Pancreas (tissue), 10 donors: ENCODE measurements around the gene DAPK2. TPM values are rescaled to one million over a fixed set of nuclear protein-coding genes. Genes with fewer than 3 reads are reported as not detected.
A peak's percentile ranks its signal among the peaks of the same experiment; 100 is the strongest.

Experiments
- ATAC-seq, 4 donors: fragments of 200-7000 bp; cut with Tn5 transposase; one replicate each; pipeline versions ENCODE4 v1.8.0 to v1.9.1; 2020; ENCODE audit warnings: mild to moderate bottlenecking in 4 of 4, moderate library complexity in 4 of 4
- DNase-seq, 6 donors: peaks; one replicate each; pipeline ENCODE4 v3.0.0-alpha.2; 2020
- FAIRE-seq: peaks from 2 replicates; lab custom pipeline; 2012; peaks lifted over from hg19 to GRCh38; lab: Jason Lieb, UNC
- H3K27ac ChIP-seq, 4 donors: fragments of 200-600 bp; sonication (generic); 1 replicate in 3 of 4; 2 replicates in 1 of 4; pipeline versions ENCODE4 v1.5.0 to v1.8.0; 2020
- H3K27me3 ChIP-seq, 4 donors: fragments of 200-600 bp; one replicate each; pipeline ENCODE4 v1.8.0; 2021
- H3K36me3 ChIP-seq, 3 donors: fragments of 200-600 bp; sonication (generic) in 1 of 3; one replicate each; pipeline versions ENCODE4 v1.5.0 to v1.8.0; 2020 to 2021
- H3K4me1 ChIP-seq, 3 donors: fragments of 200-600 bp; one replicate each; pipeline ENCODE4 v1.8.0; 2021
- H3K4me3 ChIP-seq, 4 donors: fragments of 200-600 bp; sonication (generic) in 2 of 4; one replicate each; pipeline versions ENCODE4 v1.5.0 to v1.8.0; 2020 to 2021
- H3K9me3 ChIP-seq, 4 donors: fragments of 200-600 bp; one replicate each; pipeline ENCODE4 v1.8.0; 2021
- CTCF ChIP-seq, 4 donors: fragments of 200-600 bp; sonication (generic) in 3 of 4; IDR thresholded peaks; one replicate each; pipeline versions ENCODE4 v1.5.0 to v1.8.0; 2021; ENCODE audit warnings: antibody characterized with exemption in 4 of 4
- whole genome bisulfite sequencing, 2 donors: extraction: QIAGEN DNeasy Blood & Tissue Kit; methylation state at CpG; one replicate each; pipeline ENCODE4 v1.1.7; 2013; 5-methylcytosine and 5-hydroxymethylcytosine counted together
- intact Hi-C, 3 donors: fragments of 100-400 bp; cut with DNase I; formaldehyde crosslinking; loops; one replicate each; pipeline versions ENCODE4 v1.11.1 to v1.14.2; 2022
- polyA plus RNA-seq, 2 donors: library from polyadenylated mRNA; stranded (reverse); fragments of 200-250 nt; gene quantifications; one replicate each; pipeline ENCODE4 v1.2.3, GENCODE V29; 2013
- total RNA-seq, 6 donors: library from RNA; stranded (reverse); fragmentation: NEBNext Ultra II Directional in 4 of 6; extraction: Animal tissue kit (Norgen Biotek cat#: 25700) in 4 of 6; gene quantifications; one replicate each; pipeline versions ENCODE4 v1.2.1 to v1.2.4, GENCODE V29; 2021 to 2023
- donor health status: healthy with polysubstance abuse.
- donor health status: DM: no; HTN: no; CAD: no; lungs with moderate emphysema.
- donor health status: DM: no; HTN: no; CAD: no.
- donor health status: control.
- donor health status: control.
- donor health status: Bipolar disorder and iron deficiency.
- donor health status: DM: yes; HTN: yes; CAD: no.
- donor health status: DM: no; HTN: no; CAD: no.
- donor health status: DM: no; HTN: no; CAD: no.
- donor health status: DM: yes; HTN: yes; CAD: no.

DAPK2 gene
- total and polyA plus RNA-seq, 8 donors = 2.1 to 8.0 (median 5.4) TPM

GRCh38 chr15:63895194-63895593 lies 151.1 kb downstream of the DAPK2 start:
- FAIRE-seq = no peak
- Histone ChIP-seq H3K36me3 (no peaks in the 10 kb centered on the region), H3K4me1 (peaks cover 0 to 3% (median 0%) of the 10 kb centered on the region in 3 donors), H3K27ac (no peak overlapping the region), H3K4me3 (no peak overlapping the region), H3K27me3 (no peaks in the 10 kb centered on the region), H3K9me3 (no peaks in the 10 kb centered on the region)
- intact Hi-C loops = loop anchor here in 1 of 3 donors (10.0 kb wide), 1 partner anchor 140 kb away; no protein-coding TSS in a partner anchor
- WGBS, 2 donors = 78 to 95% methylated on average over 6 of the region's 6 CpGs
- ATAC-seq = no peak
- TF ChIP-seq CTCF (IDR thresholded peaks at IDR 0.05) = no peak
- no peak for DNase-seq

- no peak for ATAC-seq
- Histone ChIP-seq H3K4me1 (peaks cover 0 to 3% (median 0%) of the 10 kb centered on the region in 3 donors), H3K36me3 (no peaks in the 10 kb centered on the region), H3K4me3 (no peak overlapping the region), H3K27ac (no peak overlapping the region), H3K27me3 (no peaks in the 10 kb centered on the region), H3K9me3 (no peaks in the 10 kb centered on the region)
- 91% methylated on average over 6 of the region's 6 CpGs for WGBS, 2 donors
- no peak for DNase-seq
- no peak for FAIRE-seq
- intact Hi-C loops = loop anchor here in 2 of 3 donors (5.0 to 10.0 kb wide), 2 partner anchors 140 to 142 kb away; no protein-coding TSS in a partner anchor
- no peak for TF ChIP-seq CTCF (IDR thresholded peaks at IDR 0.05)
These were observed 151.7 kb downstream of the DAPK2 start for GRCh38 chr15:63894662-63894949.

DNA sequence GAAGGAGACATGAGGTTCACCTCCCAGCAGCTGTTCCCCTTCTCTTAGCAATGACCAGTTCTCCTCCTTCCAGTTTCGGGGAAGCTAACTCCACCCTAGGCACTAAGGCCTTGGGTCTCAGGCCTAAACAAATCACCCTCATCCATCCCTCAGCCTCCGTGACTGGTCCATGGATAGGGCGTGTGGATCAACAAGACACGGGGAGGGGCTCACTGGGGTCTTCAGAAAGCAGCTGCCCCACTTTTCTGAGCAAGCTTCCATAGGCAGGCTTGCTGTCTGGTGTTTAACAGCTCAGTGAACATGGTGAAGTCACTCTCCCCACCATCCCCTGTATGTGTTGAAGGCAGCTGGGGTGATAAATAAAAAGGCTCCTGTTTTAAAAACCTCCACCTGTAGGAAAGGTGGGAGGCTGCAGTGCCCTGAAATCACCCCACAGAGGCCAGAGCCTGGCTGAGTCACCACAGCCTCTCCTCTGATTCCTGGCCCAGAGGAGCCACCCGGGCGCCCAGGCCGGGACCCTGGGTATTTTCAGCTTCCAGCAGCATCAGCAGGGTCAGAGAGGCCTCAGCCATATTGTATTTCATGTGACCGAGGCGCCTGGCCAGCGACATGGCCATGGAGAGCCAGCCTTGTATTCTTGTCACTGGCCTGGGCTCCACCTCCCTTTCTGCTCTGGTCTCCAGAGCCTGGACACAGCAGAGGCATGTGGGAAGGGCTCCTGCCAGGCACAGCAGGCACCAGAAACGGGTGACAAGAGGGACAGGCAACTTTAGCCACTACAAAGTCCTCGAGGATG lies 152.2 kb downstream of the DAPK2 start:
- TF ChIP-seq CTCF (IDR thresholded peaks at IDR 0.05) = no peak
- Histone ChIP-seq H3K4me3 (no peak overlapping the region), H3K27me3 (no peaks in the 10 kb centered on the region), H3K4me1 (peaks cover 0 to 3% (median 0%) of the 10 kb centered on the region in 3 donors), H3K9me3 (no peaks in the 10 kb centered on the region), H3K36me3 (no peaks in the 10 kb centered on the region), H3K27ac (no peak overlapping the region)
- DNase-seq (no peak), FAIRE-seq (no peak), ATAC-seq (no peak)
- WGBS, 2 donors = 80 to 86% methylated on average over 12 of the region's 12 CpGs
- intact Hi-C loops = loop anchor here in 2 of 3 donors (5.0 to 10.0 kb wide), 2 partner anchors 139 to 142 kb away; no protein-coding TSS in a partner anchor

GRCh38 chr15:63892794-63893441 lies 153.4 kb downstream of the DAPK2 start:
- no peaks in the 10 kb centered on the region for H3K27me3 ChIP-seq
- peak in 2 of 4 donors; percentile 19 to 51 for ATAC-seq
- WGBS, 2 donors = 86 to 87% methylated on average over 11 of the region's 11 CpGs
- TF ChIP-seq CTCF (IDR thresholded peaks at IDR 0.05) = no peak
- H3K9me3 ChIP-seq = no peaks in the 10 kb centered on the region
- no peak overlapping the region for H3K27ac ChIP-seq
- H3K4me1 ChIP-seq = peaks cover 0 to 3% (median 0%) of the 10 kb centered on the region in 3 donors
- no peak overlapping the region for H3K4me3 ChIP-seq
- FAIRE-seq = no peak
- H3K36me3 ChIP-seq = no peaks in the 10 kb centered on the region
- DNase-seq = peak in 1 of 6 donors; percentile 40
- intact Hi-C loops = loop anchor here in 2 of 3 donors (5.0 to 10.0 kb wide), 2 partner anchors 138 to 141 kb away; no protein-coding TSS in a partner anchor
